Ectodermal cell (in vitro differentiated cells): ENCODE results near the gene NAV3.

ENCODE experiments used
- H3K27ac ChIP-seq: 2 replicates; pipeline ENCODE4 v1.7.0; 2013; ENCODE audit warnings: mild to moderate bottlenecking, low read depth, low read length; ENCODE audit not compliant: insufficient read depth, poor library complexity, severe bottlenecking
- H3K27me3 ChIP-seq: 2 replicates; pipeline ENCODE4 v1.7.0; 2013; ENCODE audit warnings: mild to moderate bottlenecking, low read length; ENCODE audit not compliant: insufficient read depth, control insufficient read depth, poor library complexity, severe bottlenecking
- H3K36me3 ChIP-seq: one replicate; pipeline ENCODE4 v1.7.0; 2013; ENCODE audit warnings: low read length; ENCODE audit not compliant: control insufficient read depth, insufficient read depth
- H3K4me1 ChIP-seq: one replicate; pipeline ENCODE4 v1.7.0; 2013; ENCODE audit warnings: low read length; ENCODE audit not compliant: control insufficient read depth, insufficient read depth
- H3K4me3 ChIP-seq: 2 replicates; pipeline ENCODE4 v1.7.0; 2013; ENCODE audit warnings: low read depth, low read length, control low read depth; ENCODE audit not compliant: insufficient read depth
- H3K9me3 ChIP-seq: 2 replicates; pipeline ENCODE4 v1.7.0; 2013; ENCODE audit warnings: mild to moderate bottlenecking, low read length, moderate library complexity; ENCODE audit not compliant: control insufficient read depth
- WGBS, 2 experiments: methylation state at CpG; one replicate each; pipeline ENCODE4 v1.1.7; 2013; ENCODE audit warnings: missing lambda C conversion rate in 2 of 2; 5-methylcytosine and 5-hydroxymethylcytosine counted together

NAV3 gene

DNA sequence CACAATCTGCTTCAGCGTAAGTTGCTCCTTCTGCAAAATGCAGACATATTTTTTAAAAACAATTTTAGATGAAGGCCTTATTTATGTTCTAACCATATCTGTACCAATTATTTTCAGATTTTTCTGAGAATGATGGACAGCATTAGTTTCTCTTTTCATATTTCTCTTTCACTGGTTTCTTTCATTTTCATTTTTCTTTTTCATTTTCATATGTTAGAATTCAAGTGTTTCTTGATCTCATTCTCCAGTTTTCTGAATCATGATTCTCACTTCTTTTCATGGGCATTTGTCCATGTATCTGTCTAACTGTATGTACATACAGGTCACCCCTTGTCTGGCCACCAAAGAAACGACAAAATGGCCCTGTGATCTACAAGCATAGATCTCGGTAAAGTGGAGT lies 346.6 kb downstream of the NAV3 start:
- Histone ChIP-seq H3K27ac (no peak overlapping the region), H3K9me3 (no peaks in the 10 kb centered on the region), H3K4me1 (no peaks in the 10 kb centered on the region), H3K4me3 (no peak overlapping the region), H3K27me3 (no peaks in the 10 kb centered on the region), H3K36me3 (no peaks in the 10 kb centered on the region)
- 98 to 100% methylated on average over 3 of the region's 3 CpGs for WGBS, 2 experiments

- no peaks in the 10 kb centered on the region for H3K4me1 ChIP-seq
- no peak overlapping the region for H3K4me3 ChIP-seq
- no peak overlapping the region for H3K27ac ChIP-seq
- no peaks in the 10 kb centered on the region for H3K36me3 ChIP-seq
- no peaks in the 10 kb centered on the region for H3K9me3 ChIP-seq
- H3K27me3 ChIP-seq, result no peaks in the 10 kb centered on the region
- WGBS, 2 experiments, result 87 to 89% methylated on average over 6 of the region's 6 CpGs
Measured at GRCh38 chr12:78179346-78179745, 348.7 kb downstream of the NAV3 start.

GRCh38 chr12:78181544-78182162 lies 351.0 kb downstream of the NAV3 start:
- Histone ChIP-seq H3K4me1 (no peaks in the 10 kb centered on the region), H3K9me3 (no peaks in the 10 kb centered on the region)

DNA sequence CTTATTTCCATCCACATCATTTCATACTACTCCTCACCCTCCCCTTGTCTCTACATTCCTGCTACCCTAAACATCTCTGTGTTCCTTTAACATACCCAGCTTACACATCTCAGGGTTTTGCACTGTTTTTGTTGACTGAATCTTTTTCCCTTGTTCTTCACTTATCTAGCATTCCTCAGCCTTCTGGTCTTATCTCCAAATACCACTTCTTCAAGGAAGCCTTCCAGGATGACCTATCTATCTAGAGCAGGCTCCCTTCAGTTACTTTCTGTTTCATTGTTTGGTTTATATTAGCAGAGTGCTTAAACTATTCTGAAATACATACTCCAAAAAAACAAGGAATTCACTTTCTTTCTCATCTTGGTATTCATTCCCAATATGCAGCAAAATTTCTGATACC lies 353.1 kb downstream of the NAV3 start:
- no peaks in the 10 kb centered on the region for H3K9me3 ChIP-seq
- no peaks in the 10 kb centered on the region for H3K4me1 ChIP-seq
- H3K36me3 ChIP-seq, result no peaks in the 10 kb centered on the region
- H3K27ac ChIP-seq, result no peak overlapping the region
- no peak overlapping the region for H3K4me3 ChIP-seq
- no peaks in the 10 kb centered on the region for H3K27me3 ChIP-seq

More at GRCh38 chr12:78181544-78182162, 351.0 kb downstream of the NAV3 start:
- H3K36me3 ChIP-seq, result no peaks in the 10 kb centered on the region
- 75 to 80% methylated on average over 1 to 3 of the region's 3 CpGs for WGBS, 2 experiments
- no peaks in the 10 kb centered on the region for H3K27me3 ChIP-seq
- H3K4me3 ChIP-seq, result no peak overlapping the region
- no peak overlapping the region for H3K27ac ChIP-seq

DNA sequence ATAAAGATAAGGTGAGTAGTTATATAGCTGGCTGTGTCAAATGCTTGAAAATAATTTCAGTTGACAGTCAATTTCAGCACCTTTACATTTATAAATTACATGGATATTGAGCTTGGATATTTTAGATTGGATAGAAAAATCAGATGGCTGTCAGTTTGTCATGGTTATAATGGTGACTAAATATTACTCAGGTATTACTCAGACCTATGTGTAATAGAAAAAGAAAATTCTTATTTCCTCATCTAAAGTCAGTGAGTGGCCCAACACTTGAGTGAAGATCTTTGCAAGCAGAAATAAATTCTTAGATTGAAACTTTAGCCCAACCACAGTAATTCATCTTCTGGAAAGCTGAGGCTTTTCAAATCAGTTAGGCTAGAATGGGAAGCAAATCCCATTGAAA lies 354.4 kb downstream of the NAV3 start:
- no peak overlapping the region for H3K27ac ChIP-seq
- no peaks in the 10 kb centered on the region for H3K36me3 ChIP-seq
- no peaks in the 10 kb centered on the region for H3K9me3 ChIP-seq
- no peak overlapping the region for H3K4me3 ChIP-seq
- H3K27me3 ChIP-seq, result no peaks in the 10 kb centered on the region
- H3K4me1 ChIP-seq, result no peaks in the 10 kb centered on the region

- H3K36me3 ChIP-seq, result no peaks in the 10 kb centered on the region
- H3K4me1 ChIP-seq, result no peaks in the 10 kb centered on the region
- H3K27ac ChIP-seq, result no peak overlapping the region
- no peaks in the 10 kb centered on the region for H3K27me3 ChIP-seq
- no peaks in the 10 kb centered on the region for H3K9me3 ChIP-seq
- 100% methylated on average over 1 of the region's 2 CpGs for WGBS, 2 experiments
- no peak overlapping the region for H3K4me3 ChIP-seq
Measured at GRCh38 chr12:78185651-78186050, 355.0 kb downstream of the NAV3 start.

DNA sequence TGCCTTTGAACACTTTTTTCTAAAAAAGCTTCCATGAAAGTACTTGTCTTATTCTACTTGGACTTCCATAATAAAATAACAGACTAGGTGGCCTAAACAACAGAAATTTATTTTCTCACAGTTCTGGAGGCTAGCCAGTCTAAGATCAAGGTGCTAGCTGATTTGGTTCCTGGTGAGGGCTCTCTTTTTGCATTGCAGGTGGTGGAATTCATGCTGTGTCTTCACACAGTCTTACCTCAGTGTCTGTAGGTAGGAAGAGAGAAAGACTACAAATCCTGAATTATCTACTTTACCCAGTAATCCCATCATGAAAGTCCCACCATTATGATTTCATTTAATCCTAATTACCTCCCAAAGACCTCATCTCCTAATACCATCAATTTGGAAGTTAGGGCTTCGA lies 356.0 kb downstream of the NAV3 start:
- H3K27me3 ChIP-seq, result no peaks in the 10 kb centered on the region
- no peak overlapping the region for H3K4me3 ChIP-seq
- no peak overlapping the region for H3K27ac ChIP-seq
- 89% methylated on average over 1 of the region's 1 CpG; no CpG with 5 or more reads in 1 of the 2 experiments for WGBS, 2 experiments
- no peaks in the 10 kb centered on the region for H3K4me1 ChIP-seq
- H3K36me3 ChIP-seq, result no peaks in the 10 kb centered on the region
- no peaks in the 10 kb centered on the region for H3K9me3 ChIP-seq

DNA sequence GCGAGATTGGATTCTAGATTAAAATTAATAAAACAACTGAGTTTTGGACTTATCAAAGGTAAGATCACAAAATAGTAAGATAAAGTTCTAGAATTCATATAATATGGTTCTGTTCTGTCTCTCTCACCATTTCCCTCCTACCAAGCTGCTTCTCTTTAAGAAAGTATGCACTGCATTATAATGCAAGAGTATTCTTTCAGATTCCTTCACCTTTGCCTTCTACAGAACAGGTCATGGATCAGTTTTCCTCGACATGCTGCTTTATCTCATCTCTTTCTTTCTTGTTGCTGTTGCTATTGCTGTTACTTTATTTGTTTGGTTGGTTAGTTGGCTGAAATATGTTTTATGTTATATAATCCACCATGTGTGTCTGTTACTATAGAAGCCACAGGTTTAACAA lies 357.0 kb downstream of the NAV3 start:
- H3K4me3 ChIP-seq, result no peak overlapping the region
- no peaks in the 10 kb centered on the region for H3K4me1 ChIP-seq
- no peaks in the 10 kb centered on the region for H3K9me3 ChIP-seq
- no peaks in the 10 kb centered on the region for H3K36me3 ChIP-seq
- no peak overlapping the region for H3K27ac ChIP-seq
- H3K27me3 ChIP-seq, result no peaks in the 10 kb centered on the region
- WGBS, 2 experiments, result 50 to 56% methylated on average over 1 to 2 of the region's 2 CpGs

DNA sequence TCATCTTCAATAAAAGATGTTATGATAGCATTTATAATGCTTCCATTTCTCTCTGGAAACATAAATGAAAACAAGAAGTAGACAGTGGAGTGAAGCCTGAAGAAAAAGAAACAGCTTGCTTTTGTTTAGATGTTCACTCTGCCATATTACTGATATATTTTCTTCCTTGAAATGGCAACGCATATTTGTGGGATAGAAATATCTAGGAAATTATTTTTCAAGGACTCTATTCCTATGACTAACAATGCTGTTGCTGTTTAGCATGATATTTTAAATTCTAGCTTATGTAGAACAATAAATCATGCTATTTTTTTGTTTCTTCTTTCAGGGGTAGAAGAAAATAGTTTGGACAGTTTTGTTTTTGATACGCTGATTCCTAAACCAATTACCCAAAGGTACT lies 359.0 kb downstream of the NAV3 start:
- no peak overlapping the region for H3K27ac ChIP-seq
- H3K27me3 ChIP-seq, result no peaks in the 10 kb centered on the region
- no peak overlapping the region for H3K4me3 ChIP-seq
- no peaks in the 10 kb centered on the region for H3K4me1 ChIP-seq
- WGBS, 2 experiments, result 89 to 93% methylated on average over 1 to 2 of the region's 2 CpGs
- H3K36me3 ChIP-seq, result no peaks in the 10 kb centered on the region
- no peaks in the 10 kb centered on the region for H3K9me3 ChIP-seq

DNA sequence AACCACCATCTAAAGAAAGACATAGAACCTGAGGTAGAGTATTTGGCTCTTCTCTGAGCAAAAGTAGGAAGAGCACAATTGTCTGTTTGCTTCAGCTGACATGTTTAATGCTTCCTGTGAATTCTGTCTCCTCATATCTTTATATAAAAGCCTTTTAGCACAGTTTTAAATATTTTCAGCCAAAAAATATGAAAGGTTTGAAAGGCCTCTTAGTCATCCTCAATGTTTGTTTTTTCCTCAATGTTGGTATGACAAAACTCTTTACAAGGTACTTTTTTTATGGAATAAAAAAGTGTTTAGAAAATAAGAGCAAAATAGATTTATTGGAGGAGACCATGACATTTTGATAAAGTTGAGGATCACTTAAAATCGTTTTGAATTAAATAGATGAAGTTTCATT lies 360.9 kb downstream of the NAV3 start:
- H3K9me3 ChIP-seq, result no peaks in the 10 kb centered on the region
- 75% methylated on average over 1 of the region's 1 CpG; no CpG with 5 or more reads in 1 of the 2 experiments for WGBS, 2 experiments
- no peak overlapping the region for H3K27ac ChIP-seq
- H3K4me1 ChIP-seq, result no peaks in the 10 kb centered on the region
- H3K4me3 ChIP-seq, result no peak overlapping the region
- H3K36me3 ChIP-seq, result no peaks in the 10 kb centered on the region
- H3K27me3 ChIP-seq, result no peaks in the 10 kb centered on the region

GRCh38 chr12:78192979-78193378 lies 362.3 kb downstream of the NAV3 start:
- Histone ChIP-seq H3K36me3 (no peaks in the 10 kb centered on the region), H3K4me3 (no peak overlapping the region), H3K27me3 (no peaks in the 10 kb centered on the region), H3K9me3 (no peaks in the 10 kb centered on the region), H3K4me1 (no peaks in the 10 kb centered on the region), H3K27ac (no peak overlapping the region)
- 98 to 100% methylated on average over 2 of the region's 2 CpGs for WGBS, 2 experiments
